HepG2 (cell line): Measurements from ENCODE around the gene LUZP1. TPM values are rescaled to one million over a fixed set of nuclear protein-coding genes. Genes with fewer than 3 reads are reported as not detected.

Experiments
- ATAC-seq: fragments of 200-7000 bp; cut with Tn5 transposase; 3 replicates; pipeline ENCODE4 v1.9.1; 2020; ENCODE audit warnings: mild to moderate bottlenecking, moderate library complexity
- BruUV-seq: library from RNA; stranded (reverse); fragments of 400-500 nt; replicated peaks from 2 replicates; lab custom pipeline; 2021; lab: Mats Ljungman, UMichigan
- CTCF ChIA-PET: fragments of 300-600 bp; formaldehyde crosslinking; extraction: SDS; loops from one replicate; lab custom pipeline; 2021; ENCODE audit warnings: low total read pairs, inconsistent platforms, low intra/inter-chr PET ratio; lab: Yijun Ruan, JAX
- POLR2A ChIA-PET: fragments of 350-600 bp; sonication (Branson Sonifier 250); formaldehyde crosslinking; loops from one replicate; lab custom pipeline; 2020; ENCODE audit warnings: antibody characterized with exemption, inconsistent platforms; lab: Yijun Ruan, JAX
- DNase-seq: peaks from one replicate; pipeline ENCODE4 v3.0.0-alpha.2; 2015; ENCODE audit warnings: low spot score
- FAIRE-seq: peaks from 3 replicates; lab custom pipeline; 2011; peaks lifted over from hg19 to GRCh38; lab: Jason Lieb, UNC
- H2AFZ ChIP-seq: one replicate; pipeline ENCODE4 v1.6.1; 2011; ENCODE audit warnings: low read length, inconsistent platforms
- H3K27ac ChIP-seq: fragments of 300-600 bp; 3 replicates; pipeline ENCODE4 v1.8.0; 2011; ENCODE audit warnings: mixed run types, mild to moderate bottlenecking, mixed read lengths, low read length, inconsistent platforms; ENCODE audit not compliant: insufficient read depth; ENCODE audit errors: extremely low read length
- H3K27me3 ChIP-seq, 2 experiments: fragments of 200-600 bp in 1 of 2; 2 replicates in 1 of 2; 3 replicates in 1 of 2; pipeline versions ENCODE4 v1.6.0 to v1.8.0; 2011; ENCODE audit warnings: low read length in 2 of 2, mild to moderate bottlenecking in 2 of 2, moderate library complexity in 2 of 2, inconsistent platforms in 1 of 2; ENCODE audit not compliant: insufficient read depth in 2 of 2, control insufficient read depth in 1 of 2
- H3K36me3 ChIP-seq, 2 experiments: fragments of 200-600 bp in 1 of 2; replicated peaks in 1 of 2; 2 replicates in 1 of 2; 3 replicates in 1 of 2; pipeline versions ENCODE4 v1.5.1 to v1.8.0; 2011; ENCODE audit warnings: low read length in 2 of 2, inconsistent platforms in 1 of 2; ENCODE audit not compliant: insufficient read depth in 2 of 2, control insufficient read depth in 1 of 2
- H3K4me1 ChIP-seq: 2 replicates; pipeline ENCODE4 v1.5.1; 2012; ENCODE audit warnings: low read length, inconsistent platforms; ENCODE audit not compliant: insufficient read depth
- H3K4me2 ChIP-seq: 2 replicates; pipeline ENCODE4 v1.6.0; 2011; ENCODE audit warnings: low read depth, low read length, inconsistent platforms
- H3K4me3 ChIP-seq, 3 experiments: fragments of 200-600 bp in 1 of 3; sonication (generic), shearing (Covaris generic) in 1 of 3; replicated peaks in 1 of 3; 2 replicates each; pipeline ENCODE4 v1.5.1; 2011 to 2016; ENCODE audit warnings: low read length in 3 of 3, inconsistent platforms in 2 of 3, low read depth in 2 of 3, mild to moderate bottlenecking in 2 of 3, control low read depth in 1 of 3, mixed read lengths in 1 of 3; ENCODE audit not compliant: insufficient read depth in 1 of 3
- H3K79me2 ChIP-seq: one replicate; pipeline ENCODE4 v1.6.1; 2011; ENCODE audit warnings: low read length, inconsistent platforms; ENCODE audit not compliant: insufficient read depth
- H3K9ac ChIP-seq: 2 replicates; pipeline ENCODE4 v1.6.0; 2011; ENCODE audit warnings: mild to moderate bottlenecking, low read depth, low read length, inconsistent platforms; ENCODE audit not compliant: insufficient read depth
- H3K9me3 ChIP-seq: 2 replicates; pipeline ENCODE4 v1.5.1; 2012; ENCODE audit warnings: mild to moderate bottlenecking, low read length
- H4K20me1 ChIP-seq: 2 replicates; pipeline ENCODE4 v1.6.0; 2011; ENCODE audit warnings: inconsistent platforms, mild to moderate bottlenecking, low read length, moderate library complexity; ENCODE audit not compliant: insufficient read depth
- CBX5 ChIP-seq: sonication (generic); formaldehyde crosslinking; IDR thresholded peaks from 2 replicates; pipeline ENCODE4 v1.4.0; 2020; ENCODE audit warnings: missing genetic modification reagents, borderline replicate concordance
- DDIT3 ChIP-seq: sonication (generic); formaldehyde crosslinking; IDR thresholded peaks from 2 replicates; pipeline ENCODE4 v1.4.0; 2020; ENCODE audit warnings: mild to moderate bottlenecking, missing genetic modification reagents
- DRAP1 ChIP-seq: IDR thresholded peaks from 2 replicates; pipeline ENCODE4 v1.6.1; 2016; ENCODE audit warnings: missing genetic modification reagents, missing compliant biosample characterization
- ELF4 ChIP-seq: sonication (generic); formaldehyde crosslinking; IDR thresholded peaks from 2 replicates; pipeline ENCODE4 v1.5.0; 2020; ENCODE audit warnings: missing genetic modification reagents, mild to moderate bottlenecking, moderate library complexity, borderline replicate concordance
- KDM2A ChIP-seq: sonication (generic); formaldehyde crosslinking; IDR thresholded peaks from 2 replicates; pipeline ENCODE4 v1.4.0; 2020; ENCODE audit warnings: low read depth, missing genetic modification reagents, borderline replicate concordance
- PAX8 ChIP-seq: sonication (generic); formaldehyde crosslinking; IDR thresholded peaks from 2 replicates; pipeline ENCODE4 v1.8.0; 2022; ENCODE audit warnings: mild to moderate bottlenecking, missing genetic modification reagents, borderline replicate concordance
- PHF5A ChIP-seq: IDR thresholded peaks from one replicate; pipeline ENCODE4 v1.6.1; 2018; ENCODE audit warnings: low read depth, missing genetic modification reagents; ENCODE audit not compliant: unreplicated experiment
- POGZ ChIP-seq: sonication (generic); formaldehyde crosslinking; IDR thresholded peaks from 2 replicates; pipeline ENCODE4 v1.4.0; 2020; ENCODE audit warnings: mild to moderate bottlenecking, missing genetic modification reagents
- SALL2 ChIP-seq: sonication (generic); formaldehyde crosslinking; IDR thresholded peaks from 2 replicates; pipeline ENCODE4 v1.8.1; 2023; ENCODE audit warnings: mild to moderate bottlenecking, missing genetic modification reagents, inconsistent platforms
- ZBTB2 ChIP-seq: sonication (generic); formaldehyde crosslinking; IDR thresholded peaks from 2 replicates; pipeline ENCODE4 v1.8.0; 2022; ENCODE audit warnings: low read depth, missing genetic modification reagents
- ZFP90 ChIP-seq: sonication (generic); formaldehyde crosslinking; IDR thresholded peaks from 2 replicates; pipeline ENCODE4 v1.8.0; 2022; ENCODE audit warnings: missing genetic modification reagents, mild to moderate bottlenecking, inconsistent platforms, borderline replicate concordance
- ZNF264 ChIP-seq: sonication (generic); formaldehyde crosslinking; IDR thresholded peaks from 2 replicates; pipeline ENCODE4 v1.4.0; 2020; ENCODE audit warnings: missing genetic modification reagents
- ZNF510 ChIP-seq: sonication (generic); formaldehyde crosslinking; IDR thresholded peaks from 2 replicates; pipeline ENCODE4 v1.4.0; 2020; ENCODE audit warnings: low read depth, mild to moderate bottlenecking, missing genetic modification reagents
- ZNF597 ChIP-seq: sonication (generic); formaldehyde crosslinking; IDR thresholded peaks from 2 replicates; pipeline ENCODE4 v1.5.0; 2020; ENCODE audit warnings: missing genetic modification reagents
- ZSCAN31 ChIP-seq: sonication (generic); formaldehyde crosslinking; IDR thresholded peaks from 2 replicates; pipeline ENCODE4 v1.5.0; 2020; ENCODE audit warnings: low read depth, mild to moderate bottlenecking, missing genetic modification reagents
- WGBS: methylation state at CpG from one replicate; pipeline ENCODE4 v1.1.6; 2017; ENCODE audit warnings: low lambda C conversion rate; 5-methylcytosine and 5-hydroxymethylcytosine counted together
- in situ Hi-C: cut with HindIII; loops from 2 replicates; pipeline ENCODE4 v1.10.0; 2017; ENCODE audit warnings: low pct_unique_long_range_greater_than_20kb; ENCODE audit not compliant: extremely low pct_ligation_motif_present
- intact Hi-C: fragments of 100-400 bp; cut with micrococcal nuclease; formaldehyde crosslinking; loops from one replicate; pipeline ENCODE4 v1.10.0; 2022; ENCODE audit not compliant: unreplicated experiment
- polyA plus RNA-seq, 8 experiments: library from polyadenylated mRNA; depleted of rRNA in 3 of 8; stranded (reverse) in 7 of 8; unstranded in 1 of 8; fragments of >200 nt; fragmentation: Illumina TruSeq in 4 of 8; extraction: Trizol in 4 of 8; gene quantifications; 2 replicates each; pipeline versions ENCODE4 v1.2.1 to v1.2.3, GENCODE V29; 2011 to 2016; ENCODE audit warnings: low read depth in 4 of 8, missing spikeins in 1 of 8, mixed read lengths in 1 of 8; ENCODE audit not compliant: insufficient read depth in 1 of 8
- total RNA-seq, 5 experiments: library from RNA; depleted of rRNA; stranded (reverse); fragments of >200 nt; fragmentation: Illumina TruSeq; extraction: Trizol; gene quantifications; 2 replicates each; pipeline ENCODE4 v1.2.3, GENCODE V29; 2016; ENCODE audit warnings: low read depth in 1 of 5

LUZP1 gene
- total and polyA plus RNA-seq, 2 of the 13 experiments (the other 11 are each of a cell fraction or from before 2014, with no cell fraction given): 6.9 to 12.7 TPM

GRCh38 chr1:23092447-23092846, 76.2 kb downstream of the LUZP1 start:
- 94% methylated on average over 9 of the region's 12 CpGs for WGBS
- no peak for FAIRE-seq
- Histone ChIP-seq H3K4me1 (peaks cover 12% of the 10 kb centered on the region), H3K36me3 (peaks cover 34 to 68% of the 10 kb centered on the region in 2 experiments; a peak in 4 of 5 replicates), H3K9ac (no peak overlapping the region), H3K27me3 (no peaks in the 10 kb centered on the region), H3K27ac (no peak overlapping the region), H3K4me2 (no peak overlapping the region), H4K20me1 (no peaks in the 10 kb centered on the region), H2AFZ (no peak overlapping the region), H3K4me3 (no peak overlapping the region), H3K9me3 (peaks cover 5% of the 10 kb centered on the region; the same call in 1 of the 2 replicates), H3K79me2 (peaks cover 3% of the 10 kb centered on the region)
- no peak for TF ChIP-seq ELF4 (CRISPR knock-in tag)
- TF ChIP-seq CBX5 (CRISPR knock-in tag): no peak
- no peak for TF ChIP-seq POGZ
- TF ChIP-seq ZNF510 (CRISPR knock-in tag): no peak
- no peak for TF ChIP-seq SALL2
- no peak for TF ChIP-seq PHF5A (CRISPR knock-in tag)
- no peak for TF ChIP-seq PAX8 (CRISPR knock-in tag)
- TF ChIP-seq ZFP90: no peak
- no peak for TF ChIP-seq DDIT3
- TF ChIP-seq ZSCAN31: no peak
- TF ChIP-seq KDM2A: no peak
- TF ChIP-seq ZNF597 (CRISPR knock-in tag): no peak
- no peak for TF ChIP-seq ZBTB2 (CRISPR knock-in tag)
- no peak for TF ChIP-seq DRAP1
- no peak for TF ChIP-seq ZNF264 (CRISPR knock-in tag)
- POLR2A ChIA-PET: interaction anchor here (1.5 kb wide), 1 partner anchor 73 kb away, joined by 3 read pairs; the partner anchor contains the start of gene KDM1A
- CTCF ChIA-PET: no interaction called here
- in situ Hi-C loops: no loop called here
- no peak for DNase-seq
- no peak for ATAC-seq
- intact Hi-C loops: loop anchor here (10.0 kb wide), 1 partner anchor 118 kb away; the partner anchor contains the start of gene LACTBL1
- no TSS peak for BruUV-seq
